HG02852 (cell line): Measurements from ENCODE around the gene DLG5.

Experiments used
- ATAC-seq: cut with Tn5 transposase; IDR thresholded peaks from one replicate; pipeline ENCODE4 v1.9.1; 2021; ENCODE audit warnings: mild to moderate bottlenecking, moderate library complexity; ENCODE audit not compliant: unreplicated experiment

DLG5 gene

GRCh38 chr10:77915319-77916105, 11.0 kb downstream of the DLG5 start:
- no peak for ATAC-seq

GRCh38 chr10:77913090-77913489, 13.5 kb downstream of the DLG5 start:
- ATAC-seq, result no peak

- no peak for ATAC-seq
Observed at GRCh38 chr10:77912576-77912975, 14.0 kb downstream of the DLG5 start.

GRCh38 chr10:77911535-77912123, 14.9 kb downstream of the DLG5 start:
- no peak for ATAC-seq

- ATAC-seq, result no peak
Observed at GRCh38 chr10:77910524-77911145, 15.9 kb downstream of the DLG5 start.

- ATAC-seq, result no peak
Observed at GRCh38 chr10:77909749-77910375, 16.7 kb downstream of the DLG5 start.

- ATAC-seq, result no peak
Observed at GRCh38 chr10:77909021-77909748, 17.4 kb downstream of the DLG5 start.

- ATAC-seq, result no peak
Observed at GRCh38 chr10:77907900-77908717, 18.4 kb downstream of the DLG5 start.

GRCh38 chr10:77907462-77907861, 19.1 kb downstream of the DLG5 start:
- no peak for ATAC-seq

GRCh38 chr10:77906951-77907421, 19.6 kb downstream of the DLG5 start:
- ATAC-seq, result no peak

GRCh38 chr10:77905781-77906180, 20.8 kb downstream of the DLG5 start:
- no peak for ATAC-seq

GRCh38 chr10:77905086-77905748, 21.3 kb downstream of the DLG5 start:
- ATAC-seq, result no peak

GRCh38 chr10:77904100-77904840, 22.3 kb downstream of the DLG5 start:
- no peak for ATAC-seq

- no peak for ATAC-seq
Observed at GRCh38 chr10:77902159-77902558, 24.4 kb downstream of the DLG5 start.

- no peak for ATAC-seq
Observed at GRCh38 chr10:77901743-77902142, 24.8 kb downstream of the DLG5 start.

GRCh38 chr10:77899690-77900089, 26.9 kb downstream of the DLG5 start:
- no peak for ATAC-seq

- no peak for ATAC-seq
Observed at GRCh38 chr10:77899080-77899477, 27.5 kb downstream of the DLG5 start.

- no peak for ATAC-seq
Observed at GRCh38 chr10:77898323-77899079, 28.1 kb downstream of the DLG5 start.
